Heart right ventricle (tissue), 16 donors: ENCODE results near the gene PTPRN. TPM values are rescaled to one million over a fixed set of nuclear protein-coding genes. Genes with fewer than 3 reads are reported as not detected.
A peak's percentile ranks its signal among the peaks of the same experiment; 100 is the strongest.

Source experiments
- ATAC-seq, 8 donors: fragments of 200-7000 bp; cut with Tn5 transposase; one replicate each; pipeline ENCODE4 v1.9.1; 2020; ENCODE audit warnings: mild to moderate bottlenecking in 8 of 8, moderate library complexity in 8 of 8, moderate number of reproducible peaks in 1 of 8
- DNase-seq, 2 donors: peaks; one replicate each; pipeline ENCODE4 v3.0.0-alpha.2; 2020
- H3K27ac ChIP-seq, 10 donors: fragments of 200-600 bp; sonication (generic) in 2 of 10; one replicate each; pipeline versions ENCODE4 v1.5.0 to v1.8.0; 2020 to 2022; ENCODE audit warnings: mild to moderate bottlenecking in 3 of 10
- H3K27me3 ChIP-seq, 7 donors: fragments of 200-600 bp; one replicate each; pipeline ENCODE4 v1.8.0; 2021 to 2022; ENCODE audit warnings: mild to moderate bottlenecking in 2 of 7
- H3K36me3 ChIP-seq, 9 donors: fragments of 200-600 bp; sonication (generic) in 1 of 9; one replicate each; pipeline versions ENCODE4 v1.5.0 to v1.8.0; 2020 to 2022; ENCODE audit warnings: mild to moderate bottlenecking in 2 of 9
- H3K4me1 ChIP-seq, 9 donors: fragments of 200-600 bp; sonication (generic) in 1 of 9; one replicate each; pipeline versions ENCODE4 v1.5.0 to v1.8.0; 2020 to 2022; ENCODE audit warnings: mild to moderate bottlenecking in 4 of 9
- H3K4me3 ChIP-seq, 10 donors: fragments of 200-600 bp; sonication (generic) in 2 of 10; one replicate each; pipeline versions ENCODE4 v1.5.0 to v1.8.0; 2020 to 2022; ENCODE audit warnings: mild to moderate bottlenecking in 7 of 10, moderate library complexity in 2 of 10
- H3K9me3 ChIP-seq, 11 donors: fragments of 200-600 bp in 10 of 11; sonication (generic) in 2 of 11; one replicate each; pipeline versions ENCODE4 v1.5.0 to v1.8.0; 2013 to 2022; ENCODE audit warnings: mild to moderate bottlenecking in 2 of 11, control low read depth in 1 of 11, moderate library complexity in 1 of 11
- WGBS, 2 donors: extraction: QIAGEN DNeasy Blood & Tissue Kit; methylation state at CpG; one replicate each; pipeline ENCODE4 v1.1.7; 2013; ENCODE audit warnings: inconsistent platforms in 1 of 2; 5-methylcytosine and 5-hydroxymethylcytosine counted together
- intact Hi-C, 10 donors: fragments of 100-400 bp; cut with DNase I; formaldehyde crosslinking; loops; one replicate each; pipeline versions ENCODE4 v1.11.1 to v1.14.2; 2022
- polyA plus RNA-seq, 2 donors: library from polyadenylated mRNA; stranded (reverse); fragments of 200-250 nt; gene quantifications; one replicate each; pipeline ENCODE4 v1.2.3, GENCODE V29; 2013
- total RNA-seq, 10 donors: library from RNA; stranded (reverse); fragmentation: NEBNext Ultra II Directional in 3 of 10; extraction: Animal tissue kit (Norgen Biotek cat#: 25700) in 3 of 10; gene quantifications; one replicate each; pipeline versions ENCODE4 v1.2.1 to v1.2.4, GENCODE V29; 2021 to 2023
- TF ChIP-seq, protein P1 (sequence below), 9 donors: fragments of 200-600 bp; sonication (generic) in 2 of 9; IDR thresholded peaks; one replicate each; pipeline versions ENCODE4 v1.5.0 to v1.8.0; 2021 to 2022; ENCODE audit warnings: antibody characterized with exemption in 9 of 9, mild to moderate bottlenecking in 5 of 9, moderate library complexity in 1 of 9
- donor health status: Arrhythmogenic right ventricular cardiomyopathy.
- donor health status: ischemic (EF 13 %, LVEDD 7.1; RV severe dilation, severe dysfunction).
- donor health status: healthy with polysubstance abuse.
- donor health status: DM: no; HTN: yes; CAD: no.
- donor health status: DM: no; HTN: no; CAD: no.
- donor health status: ischemic (EF 25% LVEDD 6.9; RV normal size, moderate dysfunction).
- donor health status: ischemic (EF 25% LVEDD 5.7; RV mildly dilated, moderate dysfunction).
- donor health status: healthy.
- donor health status: DM: yes; HTN: yes; CAD: no.
- donor health status: Ischemic cardiomyopathy.
- donor health status: ischemic (EF 35%, LVEDD 5.7; RV mildly dilated, moderate dysfunction).
- donor health status: nonischemic (EF 11% LVEDD 7.7; RV severe dilation, severe dysfunction).
- donor health status: DM: yes; HTN: yes; CAD: no.
- donor health status: PGD.
- donor health status: ischemic (EF 29% LVEDD 5.4; RV normal size, mild dysfunction).
- donor health status: nonischemic (EF 23%, LVEDD 6.1; RV moderate dilation, normal function).

PTPRN gene
- total and polyA plus RNA-seq, 12 donors = 0.09 to 0.51 (median 0.31) TPM; not detected in 5

DNA sequence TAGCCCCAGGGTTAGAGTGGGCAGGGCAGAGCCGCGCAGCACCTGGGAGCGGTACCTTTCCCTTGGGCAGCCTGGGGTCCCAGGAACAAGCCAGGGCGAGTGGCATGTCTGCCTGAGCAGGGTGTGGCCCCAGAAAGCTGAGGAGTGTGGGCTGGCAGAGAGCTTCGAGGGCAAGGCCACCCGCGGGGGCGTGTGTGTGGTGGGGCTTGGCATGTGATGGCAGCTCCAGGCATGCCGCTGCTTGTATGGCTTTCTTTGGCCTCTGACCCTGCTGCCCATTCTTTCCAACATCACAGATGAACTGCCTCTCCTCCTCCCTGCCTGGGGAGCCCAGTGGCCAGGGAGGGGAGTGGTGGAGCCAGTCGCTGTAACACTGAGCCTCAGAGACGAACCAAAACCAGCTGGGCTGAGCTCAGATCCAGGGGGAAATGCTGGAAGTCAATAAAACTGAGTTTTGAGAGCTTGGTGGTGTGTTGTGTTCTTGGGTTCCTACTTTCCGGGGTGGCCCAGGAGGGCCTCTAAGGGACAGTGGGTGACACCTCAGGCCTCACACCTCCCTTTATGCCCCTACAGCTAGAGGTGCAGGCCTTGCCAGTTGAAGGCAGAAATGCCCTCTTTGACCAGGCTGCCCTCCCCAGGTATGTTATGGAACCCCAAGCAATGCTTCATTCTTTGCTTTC lies 22.6 kb downstream of the PTPRN start:
- no peak for DNase-seq
- H3K36me3 ChIP-seq = peaks cover 0 to 53% (median 39%) of the 10 kb centered on the region in 9 donors
- no peak for ATAC-seq
- intact Hi-C loops = no loop called here
- H3K9me3 ChIP-seq = no peaks in the 10 kb centered on the region
- H3K4me3 ChIP-seq = no peak overlapping the region
- H3K27ac ChIP-seq = peak overlapping the region in 4 of 10 donors; percentile 10 to 25 (median 20)
- H3K4me1 ChIP-seq = peaks cover 0 to 43% (median 0%) of the 10 kb centered on the region in 9 donors
- TF ChIP-seq, protein P1, sequence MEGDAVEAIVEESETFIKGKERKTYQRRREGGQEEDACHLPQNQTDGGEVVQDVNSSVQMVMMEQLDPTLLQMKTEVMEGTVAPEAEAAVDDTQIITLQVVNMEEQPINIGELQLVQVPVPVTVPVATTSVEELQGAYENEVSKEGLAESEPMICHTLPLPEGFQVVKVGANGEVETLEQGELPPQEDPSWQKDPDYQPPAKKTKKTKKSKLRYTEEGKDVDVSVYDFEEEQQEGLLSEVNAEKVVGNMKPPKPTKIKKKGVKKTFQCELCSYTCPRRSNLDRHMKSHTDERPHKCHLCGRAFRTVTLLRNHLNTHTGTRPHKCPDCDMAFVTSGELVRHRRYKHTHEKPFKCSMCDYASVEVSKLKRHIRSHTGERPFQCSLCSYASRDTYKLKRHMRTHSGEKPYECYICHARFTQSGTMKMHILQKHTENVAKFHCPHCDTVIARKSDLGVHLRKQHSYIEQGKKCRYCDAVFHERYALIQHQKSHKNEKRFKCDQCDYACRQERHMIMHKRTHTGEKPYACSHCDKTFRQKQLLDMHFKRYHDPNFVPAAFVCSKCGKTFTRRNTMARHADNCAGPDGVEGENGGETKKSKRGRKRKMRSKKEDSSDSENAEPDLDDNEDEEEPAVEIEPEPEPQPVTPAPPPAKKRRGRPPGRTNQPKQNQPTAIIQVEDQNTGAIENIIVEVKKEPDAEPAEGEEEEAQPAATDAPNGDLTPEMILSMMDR (IDR thresholded peaks at IDR 0.05) = no peak
- no peaks in the 10 kb centered on the region for H3K27me3 ChIP-seq
- WGBS, 2 donors = 82% methylated on average over 12 of the region's 12 CpGs

DNA sequence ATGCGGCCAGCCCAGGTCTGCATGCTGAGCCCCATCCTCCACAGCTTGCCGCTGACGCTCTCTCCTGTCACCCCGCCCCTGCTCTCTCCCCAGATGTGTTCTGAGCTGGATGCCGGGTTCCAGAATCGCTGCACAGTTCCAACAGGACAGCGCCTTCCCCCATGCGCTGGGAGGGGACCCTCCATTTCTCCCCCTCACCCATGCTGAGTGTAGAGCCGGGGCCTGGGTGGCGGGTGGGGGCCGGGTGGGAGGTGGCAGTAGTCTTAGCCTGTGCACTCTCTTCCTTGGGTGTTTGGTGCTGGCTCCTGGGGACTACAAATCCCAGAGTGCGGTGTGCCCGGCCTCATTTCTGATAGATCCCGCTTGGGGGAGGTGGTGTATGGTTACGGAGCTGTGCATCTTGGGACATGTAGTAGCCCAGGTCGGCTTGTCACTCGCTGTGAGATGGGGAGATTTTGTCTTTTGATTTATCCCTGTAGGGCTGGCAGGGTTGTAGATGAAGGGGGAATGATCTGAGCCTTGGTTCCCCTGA lies 23.2 kb downstream of the PTPRN start:
- TF ChIP-seq, protein P1 (IDR thresholded peaks at IDR 0.05) = no peak
- Histone ChIP-seq H3K27ac (peak overlapping the region in 4 of 10 donors; percentile 10 to 50 (median 25)), H3K4me3 (no peak overlapping the region), H3K36me3 (peaks cover 0 to 59% (median 43%) of the 10 kb centered on the region in 9 donors), H3K4me1 (peaks cover 0 to 47% (median 2%) of the 10 kb centered on the region in 9 donors), H3K9me3 (no peaks in the 10 kb centered on the region), H3K27me3 (no peaks in the 10 kb centered on the region)
- WGBS, 2 donors = 68 to 70% methylated on average over 17 of the region's 17 CpGs
- intact Hi-C loops = no loop called here
- ATAC-seq (peak; percentile 6 to 46 (median 34)), DNase-seq (no peak)

DNA sequence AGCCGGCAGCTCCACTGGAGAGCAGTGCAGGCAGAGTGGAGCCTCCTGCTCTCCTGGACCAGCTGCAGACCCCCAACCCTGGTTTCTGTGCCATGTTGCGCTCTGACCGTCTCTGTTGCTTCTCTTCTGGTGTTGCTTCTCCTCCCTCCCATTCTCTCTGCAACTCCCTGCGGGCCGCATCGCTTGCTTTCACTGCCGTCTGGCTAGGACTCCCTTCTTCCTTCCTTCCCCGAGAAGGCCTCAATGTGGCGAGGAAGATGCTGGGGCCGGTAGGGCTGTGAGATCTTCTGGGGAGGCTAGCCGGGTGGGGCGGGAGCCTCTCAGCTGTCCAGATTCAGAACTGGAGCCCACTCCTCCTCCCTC lies 23.8 kb downstream of the PTPRN start:
- WGBS, 2 donors = 82 to 89% methylated on average over 12 of the region's 12 CpGs
- peaks cover 0 to 66% (median 47%) of the 10 kb centered on the region in 9 donors for H3K36me3 ChIP-seq
- H3K27me3 ChIP-seq = no peaks in the 10 kb centered on the region
- H3K9me3 ChIP-seq = no peaks in the 10 kb centered on the region
- H3K27ac ChIP-seq = peak overlapping the region in 4 of 10 donors; percentile 19 to 50 (median 20)
- DNase-seq = no peak
- no peak overlapping the region for H3K4me3 ChIP-seq
- TF ChIP-seq, protein P1 (IDR thresholded peaks at IDR 0.05) = no peak
- peaks cover 0 to 53% (median 8%) of the 10 kb centered on the region in 9 donors for H3K4me1 ChIP-seq
- intact Hi-C loops = no loop called here
- no peak for ATAC-seq

DNA sequence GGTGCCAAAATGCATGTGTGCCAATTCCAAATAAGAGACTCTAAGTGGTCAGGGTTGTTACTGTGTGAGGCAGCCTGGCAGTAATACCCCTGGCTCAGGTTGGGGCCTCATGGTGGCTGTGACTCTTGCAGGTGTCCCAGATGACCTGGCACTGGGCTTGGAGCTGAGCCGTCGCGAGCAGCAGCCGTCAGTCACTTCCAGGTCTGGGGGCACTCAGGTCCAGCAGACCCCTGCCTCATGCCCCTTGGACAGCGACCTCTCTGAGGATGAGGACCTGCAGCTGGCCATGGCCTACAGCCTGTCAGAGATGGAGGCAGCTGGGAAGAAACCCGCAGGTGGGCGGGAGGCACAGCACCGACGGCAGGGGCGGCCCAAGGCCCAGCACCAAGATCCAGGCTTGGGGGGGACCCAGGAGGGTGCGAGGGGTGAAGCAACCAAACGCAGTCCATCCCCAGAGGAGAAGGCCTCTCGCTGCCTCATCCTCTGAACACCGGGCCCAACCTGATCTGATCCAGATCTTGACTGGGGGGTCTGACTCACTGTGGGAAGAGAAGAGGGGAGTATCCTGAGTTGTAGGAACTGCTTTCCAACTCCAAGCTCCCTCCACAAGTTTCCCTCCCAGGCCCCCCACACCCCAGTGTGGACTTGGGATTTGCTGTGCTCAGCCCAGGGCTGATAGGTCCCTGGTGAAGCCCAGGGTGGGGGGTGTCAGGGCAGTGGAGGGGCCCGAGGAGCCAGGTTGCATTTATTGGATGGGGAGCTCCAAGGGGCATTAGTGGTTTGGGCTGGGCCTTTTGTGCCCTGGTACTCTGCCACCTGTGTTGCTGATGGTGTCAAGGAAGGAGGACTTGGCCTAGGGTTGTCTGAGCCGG lies 24.5 kb downstream of the PTPRN start:
- H3K36me3 ChIP-seq = peaks cover 0 to 67% (median 47%) of the 10 kb centered on the region in 9 donors
- H3K9me3 ChIP-seq = no peaks in the 10 kb centered on the region
- H3K4me1 ChIP-seq = peaks cover 0 to 57% (median 14%) of the 10 kb centered on the region in 9 donors
- TF ChIP-seq, protein P1 (IDR thresholded peaks at IDR 0.05) = no peak
- ATAC-seq (no peak), DNase-seq (no peak)
- no peak overlapping the region for H3K4me3 ChIP-seq
- 87% methylated on average over 16 of the region's 16 CpGs for WGBS, 2 donors
- intact Hi-C loops = no loop called here
- H3K27me3 ChIP-seq = no peaks in the 10 kb centered on the region
- peak overlapping the region in 2 of 10 donors; percentile 19 to 50 for H3K27ac ChIP-seq
